MG63 (cell line): ENCODE results near the gene FAM83G. TPM values are rescaled to one million over a fixed set of nuclear protein-coding genes. Genes with fewer than 3 reads are reported as not detected.
"Not testable (repeated sequence)": the region's sequence is repeated elsewhere in the genome, so short reads cannot be mapped to it uniquely, and the experiment has no call there.

ENCODE experiments used
- DNase-seq: peaks from one replicate; pipeline ENCODE4 v3.0.0-alpha.2; 2020
- H3K27me3 ChIP-seq: fragments of 250-450 bp; sonication (Bioruptor Pico); 2 replicates; pipeline ENCODE4 v1.5.1; 2020; ENCODE audit warnings: mild to moderate bottlenecking, moderate library complexity
- H3K36me3 ChIP-seq: fragments of 250-450 bp; sonication (Bioruptor Pico); 2 replicates; pipeline ENCODE4 v1.5.1; 2020; ENCODE audit warnings: mild to moderate bottlenecking, moderate library complexity
- H3K4me3 ChIP-seq: fragments of 250-450 bp; sonication (Bioruptor Pico); 2 replicates; pipeline ENCODE4 v1.5.1; 2020; ENCODE audit warnings: mild to moderate bottlenecking, moderate library complexity
- H3K9me3 ChIP-seq: fragments of 250-450 bp; sonication (Bioruptor Pico); 2 replicates; pipeline ENCODE4 v1.5.1; 2020; ENCODE audit warnings: mild to moderate bottlenecking, moderate library complexity
- total RNA-seq: library from RNA; depleted of rRNA; stranded (reverse); fragments of >200 nt; shearing (Covaris generic); gene quantifications from 2 replicates; pipeline ENCODE4 v1.2.3, GENCODE V29; 2014; ENCODE audit warnings: low replicate concordance

The FAM83G gene
- total RNA-seq, 1 experiment from 2014 or later: 4.9 TPM

DNA sequence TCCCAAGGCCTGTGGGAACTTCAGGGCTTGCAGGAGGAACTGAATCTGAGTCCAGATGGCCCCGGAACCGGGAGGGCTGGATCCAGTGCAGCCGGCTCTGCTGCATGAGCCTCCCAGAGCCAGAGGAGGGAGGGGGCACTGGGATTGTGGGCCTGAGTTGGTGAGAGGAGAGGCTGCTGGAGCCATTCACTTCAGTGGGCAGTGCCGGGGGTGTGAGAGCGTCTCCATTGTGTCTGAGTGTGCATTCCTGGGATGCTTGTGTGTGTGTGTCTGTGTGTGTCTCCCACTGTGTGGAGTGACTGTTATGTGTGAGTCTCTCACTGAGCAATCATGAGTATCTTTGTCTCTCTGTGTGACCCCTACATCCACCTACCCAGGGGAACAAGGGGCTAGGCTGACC is 25.2 kb upstream of the FAM83G start:
- not testable (repeated sequence) for H3K9me3 ChIP-seq, DNase-seq, H3K27me3 ChIP-seq, H3K4me3 ChIP-seq, H3K36me3 ChIP-seq

DNA sequence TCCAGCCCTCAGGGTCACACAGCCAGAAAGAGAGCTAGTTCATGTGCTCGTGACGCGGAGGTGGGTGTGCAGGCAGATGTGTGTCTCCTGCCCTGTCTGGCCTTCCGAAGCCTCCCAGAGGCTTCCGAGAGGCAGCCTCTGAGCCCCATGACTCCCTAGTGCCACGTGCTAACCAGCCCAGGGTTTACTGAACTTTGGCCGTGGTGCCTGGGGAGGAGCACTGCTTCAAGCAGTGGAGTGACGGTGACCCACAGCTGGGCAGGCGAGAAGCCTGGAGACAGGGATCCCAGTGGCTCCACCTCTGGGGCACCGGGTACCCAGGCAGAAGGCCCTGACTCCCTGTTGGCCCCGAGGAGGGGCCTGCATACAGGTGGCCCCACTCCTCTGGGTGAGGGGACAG is 24.1 kb upstream of the FAM83G start:
- H3K4me3 ChIP-seq, DNase-seq, H3K27me3 ChIP-seq, H3K36me3 ChIP-seq, H3K9me3 ChIP-seq: not testable (repeated sequence)

DNA sequence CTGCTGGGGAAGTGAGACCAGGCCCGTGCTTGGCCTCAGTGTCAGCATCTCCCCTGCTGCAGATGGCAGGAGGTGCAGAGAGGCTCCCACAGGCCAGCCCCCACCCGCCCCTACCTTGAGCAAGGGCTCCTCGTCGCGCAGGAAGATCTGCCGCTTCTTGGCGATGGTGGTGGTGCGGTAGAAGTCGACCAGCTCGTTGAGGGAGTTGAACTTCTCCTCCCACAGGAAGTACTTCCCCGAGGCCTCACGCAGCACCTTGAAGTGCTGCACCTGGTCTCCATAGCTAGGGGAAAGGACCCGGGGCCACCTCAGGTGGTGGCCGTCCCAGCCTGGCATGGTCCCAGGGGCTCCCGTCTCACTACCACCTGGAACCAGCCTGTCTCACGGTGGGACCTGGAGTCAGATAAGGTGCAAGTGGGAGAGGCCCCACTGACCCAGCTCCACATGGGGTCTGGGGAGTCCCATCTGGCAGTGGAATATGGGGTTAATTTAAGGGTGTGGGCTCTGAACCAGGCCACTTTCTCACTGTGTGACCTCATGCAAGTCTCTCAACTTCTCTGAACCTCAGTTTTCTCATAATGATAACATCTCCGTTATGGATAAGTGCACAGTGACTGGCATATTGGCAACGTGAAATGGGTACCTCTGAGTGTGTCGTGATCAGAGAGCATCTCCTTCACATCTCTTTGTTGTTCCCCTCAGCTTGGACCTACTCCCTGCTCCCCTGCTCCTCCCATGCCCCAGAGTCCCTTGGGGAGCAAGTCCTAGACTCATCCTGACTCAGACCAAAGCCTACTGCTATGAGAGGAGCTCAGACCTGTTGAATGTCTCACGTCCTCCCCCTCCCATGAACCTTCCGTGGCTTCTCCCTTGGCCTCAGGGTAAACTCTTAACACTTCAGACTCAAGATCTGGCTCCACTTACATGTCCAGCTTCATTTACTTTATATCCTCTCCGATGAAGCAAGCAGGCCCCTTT is 19.8 kb upstream of the FAM83G start:
- no peaks in the 10 kb centered on the region for H3K27me3 ChIP-seq
- no peak overlapping the region for H3K4me3 ChIP-seq
- no peaks in the 10 kb centered on the region for H3K9me3 ChIP-seq
- no peak for DNase-seq
- no peaks in the 10 kb centered on the region for H3K36me3 ChIP-seq

DNA sequence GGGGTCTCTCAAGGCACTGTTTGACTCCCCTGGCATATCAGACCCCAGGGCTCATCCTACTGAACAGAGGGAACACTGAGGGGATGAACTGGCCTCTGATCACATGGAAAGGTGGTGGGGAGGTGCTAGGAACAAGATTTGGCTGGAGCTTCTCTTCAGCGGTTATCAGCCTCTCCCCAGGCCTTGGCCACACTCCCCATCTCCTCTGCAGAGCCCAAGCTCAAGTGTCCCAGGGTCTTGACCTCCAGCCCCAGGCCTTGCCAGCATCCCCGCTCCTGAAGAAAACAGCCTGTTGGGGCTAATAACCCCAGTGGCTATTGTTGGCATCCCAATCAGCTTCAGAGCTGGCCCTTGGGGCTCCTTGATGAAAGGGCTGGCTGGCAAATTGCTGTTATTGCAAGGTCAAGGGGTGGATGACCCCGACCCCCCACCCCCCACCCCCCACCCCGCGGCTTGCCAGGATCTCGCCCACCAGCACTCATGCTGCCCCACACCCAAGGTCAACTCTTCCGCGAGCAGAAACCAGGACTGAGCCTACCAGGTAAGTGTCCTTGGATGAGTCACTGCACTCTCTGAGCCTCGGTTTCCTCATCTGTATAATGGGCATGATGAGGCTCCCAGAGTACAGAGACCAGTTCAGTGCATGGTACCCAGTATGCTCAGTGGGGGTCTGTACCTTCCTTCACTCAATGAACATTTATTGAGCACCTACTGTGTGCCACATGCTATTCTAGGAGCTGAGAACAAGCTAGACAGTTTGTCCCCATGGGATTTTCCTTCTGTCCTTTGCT is 18.8 kb upstream of the FAM83G start:
- DNase-seq: no peak
- Histone ChIP-seq H3K36me3 (no peaks in the 10 kb centered on the region), H3K4me3 (no peak overlapping the region), H3K27me3 (no peaks in the 10 kb centered on the region), H3K9me3 (no peaks in the 10 kb centered on the region)

DNA sequence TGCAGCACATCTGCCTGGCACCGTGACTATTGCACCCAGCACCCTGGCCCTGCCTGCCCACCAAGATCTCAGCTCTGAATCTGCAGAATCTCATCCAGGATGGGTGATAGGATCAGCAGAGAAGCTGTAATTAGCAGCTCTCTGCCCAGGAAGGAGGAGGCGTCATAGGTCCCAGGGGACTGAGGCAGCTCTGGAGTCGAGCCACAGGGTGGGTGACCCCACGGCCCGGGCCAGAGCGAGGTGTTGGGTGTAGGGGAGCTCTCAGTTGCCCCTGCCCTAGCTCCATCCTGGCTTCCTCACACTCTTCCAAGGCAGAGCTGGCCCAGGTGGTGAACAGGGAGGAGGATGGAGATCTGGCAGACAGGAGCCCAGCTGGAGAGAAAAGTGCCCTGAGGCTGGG is 18.2 kb upstream of the FAM83G start:
- H3K9me3 ChIP-seq: no peaks in the 10 kb centered on the region
- no peak for DNase-seq
- H3K27me3 ChIP-seq: no peaks in the 10 kb centered on the region
- no peak overlapping the region for H3K4me3 ChIP-seq
- no peaks in the 10 kb centered on the region for H3K36me3 ChIP-seq

DNA sequence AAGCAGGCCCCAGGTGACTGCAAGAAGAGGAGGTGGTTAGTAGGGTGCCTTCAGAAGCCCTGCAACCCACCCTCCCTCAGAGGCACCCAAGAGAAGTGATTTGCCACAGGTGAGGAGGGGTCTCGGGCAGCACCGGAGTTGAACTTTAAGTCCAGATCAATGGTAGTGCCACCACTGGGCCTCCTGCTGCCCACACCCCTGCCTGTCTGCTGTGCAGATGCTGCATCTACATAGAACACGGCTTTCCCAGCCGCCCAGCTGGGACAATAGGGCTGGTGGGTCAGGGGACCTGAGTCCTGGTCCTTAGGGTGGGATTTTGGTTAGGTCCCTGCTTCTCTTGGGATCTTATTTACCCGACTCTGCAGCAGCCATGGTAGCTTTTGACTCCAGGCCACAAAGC is 17.6 kb upstream of the FAM83G start:
- DNase-seq: no peak
- no peak overlapping the region for H3K4me3 ChIP-seq
- H3K27me3 ChIP-seq: no peaks in the 10 kb centered on the region
- no peaks in the 10 kb centered on the region for H3K36me3 ChIP-seq
- H3K9me3 ChIP-seq: no peaks in the 10 kb centered on the region

DNA sequence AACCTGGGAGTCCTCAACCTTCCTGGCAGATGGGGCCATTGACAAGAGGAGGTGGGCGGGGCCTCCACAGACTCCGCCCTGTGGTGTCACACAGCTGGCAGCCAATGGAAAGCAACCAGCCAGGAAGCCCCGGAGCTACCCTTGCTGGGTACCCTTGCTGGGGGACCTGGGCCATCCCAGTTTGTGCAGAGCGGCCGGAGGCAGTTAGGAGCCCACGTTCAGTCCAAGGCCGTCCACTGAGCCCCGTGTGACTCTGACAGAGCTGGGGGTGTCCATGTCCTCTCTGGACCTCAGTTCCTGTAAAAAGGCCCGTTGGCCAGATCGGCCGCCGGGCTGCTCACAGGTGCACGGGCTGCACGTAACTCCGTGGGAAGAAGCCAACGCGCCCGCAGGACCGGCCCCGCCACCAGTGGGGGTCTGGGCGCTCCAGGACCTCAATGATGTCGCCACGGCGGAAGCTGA is 17.1 kb upstream of the FAM83G start:
- no peaks in the 10 kb centered on the region for H3K36me3 ChIP-seq
- peak; percentile 21 for DNase-seq
- H3K9me3 ChIP-seq: no peaks in the 10 kb centered on the region
- H3K4me3 ChIP-seq: no peak overlapping the region
- H3K27me3 ChIP-seq: no peaks in the 10 kb centered on the region

DNA sequence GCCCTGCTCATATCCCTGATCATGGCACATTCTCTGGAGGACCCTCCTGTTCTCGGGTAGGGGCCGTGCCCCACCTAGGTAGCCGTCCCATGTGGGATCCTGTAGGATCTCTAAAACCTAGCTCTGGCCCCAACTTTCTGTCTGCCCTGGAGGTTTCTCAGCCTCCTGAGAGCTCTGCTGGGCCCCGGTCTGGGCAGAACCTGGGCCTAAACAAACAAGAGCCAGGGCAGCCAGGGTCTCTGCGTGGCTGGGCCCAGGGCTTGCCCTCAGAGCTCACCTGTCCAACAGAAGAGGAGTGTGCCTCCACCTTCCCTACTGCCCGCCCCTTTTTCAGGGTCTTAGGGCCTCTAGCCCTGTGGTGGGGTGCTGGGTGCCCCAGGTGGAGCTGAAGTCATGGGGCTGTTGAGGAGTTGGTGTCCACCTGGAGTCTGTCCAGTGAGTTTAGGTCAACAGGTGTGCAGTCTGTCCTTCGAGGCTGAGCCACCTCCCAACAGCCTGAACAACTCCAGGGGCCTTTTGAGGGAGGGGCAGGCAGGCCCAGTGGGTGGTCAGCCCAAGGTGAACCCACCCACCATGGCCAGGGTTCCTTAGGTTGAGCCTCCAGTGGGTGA is 16.6 kb upstream of the FAM83G start:
- not testable (repeated sequence) for H3K9me3 ChIP-seq, H3K4me3 ChIP-seq, H3K27me3 ChIP-seq, DNase-seq, H3K36me3 ChIP-seq

DNA sequence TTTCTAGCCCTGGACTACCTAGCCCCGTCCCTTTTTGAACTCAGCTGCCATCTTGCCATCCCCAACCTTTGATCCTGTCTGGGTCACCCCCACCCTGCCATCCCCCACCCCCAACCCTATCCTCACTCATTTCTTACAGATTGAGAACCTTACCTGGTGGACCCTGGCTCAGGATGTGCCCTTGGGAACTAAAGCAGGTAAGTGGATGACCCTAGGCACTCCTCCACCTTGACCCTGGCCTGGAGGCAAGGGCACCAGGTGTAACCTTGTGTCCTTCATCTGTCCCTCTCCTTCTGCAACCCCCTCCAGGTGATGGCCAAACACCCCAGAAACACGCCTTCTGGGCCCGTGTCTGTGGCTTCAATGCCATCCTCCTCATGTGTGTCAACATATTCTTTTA is 15.5 kb upstream of the FAM83G start:
- no peak overlapping the region for H3K4me3 ChIP-seq
- H3K36me3 ChIP-seq: no peaks in the 10 kb centered on the region
- H3K9me3 ChIP-seq: no peaks in the 10 kb centered on the region
- no peaks in the 10 kb centered on the region for H3K27me3 ChIP-seq
- no peak for DNase-seq

DNA sequence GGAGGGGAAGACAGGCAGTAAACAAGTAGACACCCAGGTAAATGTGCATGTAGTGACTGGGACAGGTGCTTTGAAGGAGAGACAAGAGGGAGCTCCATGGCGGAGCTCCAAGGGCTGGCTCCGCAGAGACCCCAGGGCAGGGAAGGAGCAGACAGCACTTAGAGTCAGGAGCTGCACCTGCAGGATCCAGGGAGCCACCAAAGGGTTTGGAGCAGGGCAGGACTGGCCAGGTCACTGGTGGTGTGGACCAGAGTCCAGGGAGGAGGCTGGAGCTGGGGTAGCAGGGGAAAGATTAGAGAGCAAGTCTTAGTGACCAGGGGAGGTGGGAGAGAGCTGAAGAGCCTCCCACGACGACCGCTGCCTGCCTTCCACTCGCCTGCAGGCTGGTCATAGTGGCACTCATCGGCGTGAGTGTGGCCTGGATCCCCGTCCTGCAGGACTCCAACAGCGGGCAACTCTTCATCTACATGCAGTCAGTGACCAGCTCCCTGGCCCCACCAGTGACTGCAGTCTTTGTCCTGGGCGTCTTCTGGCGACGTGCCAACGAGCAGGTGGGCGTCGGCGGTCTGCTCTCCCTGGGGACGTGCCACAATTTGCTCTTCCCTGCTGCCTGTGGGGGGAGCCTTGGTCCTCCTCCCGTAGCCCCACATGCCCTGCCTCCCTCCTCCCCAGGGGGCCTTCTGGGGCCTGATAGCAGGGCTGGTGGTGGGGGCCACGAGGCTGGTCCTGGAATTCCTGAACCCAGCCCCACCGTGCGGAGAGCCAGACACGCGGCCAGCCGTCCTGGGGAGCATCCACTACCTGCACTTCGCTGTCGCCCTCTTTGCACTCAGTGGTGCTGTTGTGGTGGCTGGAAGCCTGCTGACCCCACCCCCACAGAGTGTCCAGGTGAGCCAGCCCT is 14.7 kb upstream of the FAM83G start:
- H3K9me3 ChIP-seq: no peaks in the 10 kb centered on the region
- DNase-seq: no peak
- H3K27me3 ChIP-seq: no peaks in the 10 kb centered on the region
- no peaks in the 10 kb centered on the region for H3K36me3 ChIP-seq
- no peak overlapping the region for H3K4me3 ChIP-seq

DNA sequence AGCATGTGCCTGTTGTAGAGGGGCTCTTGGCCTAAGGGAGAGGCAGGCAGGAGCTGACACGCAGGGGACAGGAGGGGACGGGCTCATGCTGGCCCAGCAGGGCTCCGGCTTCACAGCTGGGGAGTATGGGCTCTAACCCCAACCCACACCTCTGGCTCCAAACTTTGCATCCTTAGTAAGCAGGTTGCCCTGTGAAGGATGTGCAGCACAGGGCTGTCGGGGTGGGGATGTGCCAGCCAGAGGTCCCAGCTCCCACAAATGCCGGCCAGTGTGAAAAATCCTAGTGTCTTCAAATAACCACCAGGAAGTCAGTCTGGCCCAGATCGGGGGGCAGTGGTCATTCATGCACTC is 14.0 kb upstream of the FAM83G start:
- Histone ChIP-seq H3K27me3 (no peaks in the 10 kb centered on the region), H3K36me3 (no peaks in the 10 kb centered on the region), H3K4me3 (no peak overlapping the region), H3K9me3 (no peaks in the 10 kb centered on the region)
- no peak for DNase-seq

DNA sequence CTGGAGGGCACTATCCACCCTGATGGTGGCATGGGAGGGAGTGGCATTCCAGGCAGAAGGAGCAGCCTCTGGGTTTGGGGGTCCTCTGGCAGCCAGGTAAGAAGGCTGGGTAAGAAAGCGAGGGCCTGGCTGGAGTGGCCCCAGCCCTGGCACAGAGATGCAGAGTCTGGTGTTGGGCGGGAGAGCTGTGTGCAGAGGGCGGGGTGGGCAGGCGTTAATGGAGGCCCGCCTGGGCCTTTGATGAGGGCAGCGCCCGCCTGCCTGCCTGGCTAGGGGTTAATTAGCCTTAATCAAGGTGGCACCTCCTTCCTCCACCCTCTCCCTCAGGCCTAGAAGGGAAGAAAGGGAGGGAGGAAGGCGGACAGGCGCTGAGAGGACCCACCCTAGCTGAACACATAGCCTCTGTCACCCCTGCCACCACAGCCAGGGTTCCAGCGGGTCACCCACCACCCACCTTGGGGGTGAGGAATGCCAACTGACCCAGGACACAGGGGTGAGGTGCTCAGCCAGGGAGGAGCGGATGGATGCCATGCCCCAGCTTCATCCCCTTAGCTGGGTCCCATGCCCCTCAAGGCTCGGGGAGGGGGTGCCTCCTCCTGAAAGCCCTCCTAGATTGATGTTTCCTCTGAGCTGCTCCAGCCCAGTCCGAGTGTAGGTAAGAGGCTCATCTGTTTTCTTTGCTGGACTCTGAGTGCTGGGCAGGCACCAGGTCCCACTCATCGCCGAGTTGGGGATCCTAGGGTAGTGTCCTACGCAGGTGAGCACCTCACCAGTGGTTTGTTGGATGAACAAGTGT is 13.4 kb upstream of the FAM83G start:
- no peak for DNase-seq
- H3K9me3 ChIP-seq: no peaks in the 10 kb centered on the region
- H3K36me3 ChIP-seq: no peaks in the 10 kb centered on the region
- no peaks in the 10 kb centered on the region for H3K27me3 ChIP-seq
- no peak overlapping the region for H3K4me3 ChIP-seq

DNA sequence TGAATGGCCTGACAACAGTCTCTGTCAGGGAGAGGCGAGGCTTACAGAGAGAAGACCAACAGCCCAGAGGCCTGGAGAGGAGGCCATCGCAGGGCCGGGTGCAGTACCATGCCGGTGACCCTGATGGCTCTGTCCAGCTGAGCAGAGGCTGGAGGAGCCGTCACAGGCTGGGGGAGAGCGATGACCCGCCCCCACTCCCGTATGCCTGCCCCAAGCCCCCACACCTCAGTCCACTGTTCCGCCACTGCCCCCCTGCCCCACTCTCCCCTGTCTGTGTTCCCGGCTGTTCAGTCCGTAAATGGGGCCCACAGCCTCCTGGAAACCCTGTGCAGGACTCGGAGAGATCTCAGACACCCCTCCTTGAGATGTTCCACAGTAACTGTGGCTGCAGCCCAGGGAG is 12.8 kb upstream of the FAM83G start:
- H3K9me3 ChIP-seq: no peaks in the 10 kb centered on the region
- H3K36me3 ChIP-seq: no peaks in the 10 kb centered on the region

DNA sequence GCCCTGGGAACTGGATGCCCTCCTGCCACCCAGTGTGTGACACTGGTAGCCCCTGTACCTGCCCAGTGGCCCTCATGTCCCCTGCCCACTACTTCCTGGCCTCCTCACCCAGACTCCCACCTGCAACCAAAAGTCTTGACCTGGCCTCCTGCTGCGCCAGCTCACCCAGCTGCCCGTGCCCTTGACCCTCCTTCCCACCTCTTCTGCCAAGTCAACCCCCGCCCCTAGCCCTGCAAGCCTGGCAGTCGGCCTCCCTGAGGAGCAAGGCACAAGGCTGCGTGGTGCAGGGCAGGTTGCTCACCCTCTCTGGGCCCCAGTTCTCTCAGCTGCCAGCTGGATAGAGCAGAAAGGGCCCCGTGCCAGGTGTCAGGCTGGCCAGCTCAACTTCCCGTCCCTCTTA is 12.3 kb upstream of the FAM83G start:
- no peaks in the 10 kb centered on the region for H3K36me3 ChIP-seq
- DNase-seq: no peak
- H3K9me3 ChIP-seq: no peaks in the 10 kb centered on the region
- no peak overlapping the region for H3K4me3 ChIP-seq
- no peaks in the 10 kb centered on the region for H3K27me3 ChIP-seq

More for the DNA sequence above, 12.8 kb upstream of the FAM83G start:
- Histone ChIP-seq H3K27me3 (no peaks in the 10 kb centered on the region), H3K4me3 (no peak overlapping the region)
- no peak for DNase-seq

DNA sequence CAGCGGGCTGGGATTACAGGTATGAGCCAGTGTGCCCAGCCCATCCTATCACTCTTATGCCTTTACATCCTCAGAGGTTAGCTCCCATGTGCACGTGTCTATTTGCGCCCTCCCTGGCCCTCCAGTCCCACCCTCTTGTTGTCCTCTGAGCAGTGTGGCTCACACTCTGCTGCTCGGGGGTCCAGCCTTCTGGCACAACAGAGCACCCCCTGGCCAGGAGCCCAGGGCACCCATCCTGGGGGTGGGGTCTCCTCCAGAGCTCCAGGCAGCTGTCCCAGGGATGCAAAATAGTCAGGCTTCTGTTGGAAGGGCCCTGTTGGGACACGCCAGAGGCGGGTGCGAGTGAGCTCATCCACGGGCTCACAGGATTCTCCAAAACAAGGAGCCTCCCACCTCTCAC is 11.7 kb upstream of the FAM83G start:
- no peak for DNase-seq
- Histone ChIP-seq H3K27me3 (no peaks in the 10 kb centered on the region), H3K4me3 (no peak overlapping the region), H3K36me3 (no peaks in the 10 kb centered on the region), H3K9me3 (no peaks in the 10 kb centered on the region)

DNA sequence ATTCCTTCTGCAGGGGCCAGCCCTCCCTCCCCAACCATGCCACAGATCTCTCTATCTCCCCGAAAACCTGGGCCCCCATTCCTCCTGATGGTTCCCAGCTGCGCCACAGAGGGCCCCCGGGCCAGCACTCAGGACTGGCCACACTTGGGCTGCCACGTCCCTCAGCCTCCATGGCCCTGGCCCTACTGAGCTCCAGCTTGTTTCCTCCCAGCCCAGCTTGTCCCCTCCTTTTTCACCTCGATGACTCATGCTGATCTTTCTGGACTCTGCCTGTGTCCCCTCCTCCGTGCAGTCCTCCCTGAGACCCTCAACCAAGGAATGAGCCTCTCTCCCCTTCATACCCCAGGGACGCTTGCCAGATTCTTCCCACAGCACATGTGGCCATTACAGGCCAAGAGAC is 10.9 kb upstream of the FAM83G start:
- no peak overlapping the region for H3K4me3 ChIP-seq
- H3K9me3 ChIP-seq: no peaks in the 10 kb centered on the region
- no peaks in the 10 kb centered on the region for H3K36me3 ChIP-seq
- DNase-seq: no peak
- H3K27me3 ChIP-seq: no peaks in the 10 kb centered on the region
